Body of pancreas (tissue), 4 donors: ENCODE measurements around the gene NAMPT.

Experiments used
- POLR2A ChIP-seq, 3 donors: fragments of 450-650 bp; IDR thresholded peaks; one replicate each; pipeline ENCODE4 v1.6.1; 2016; ENCODE audit warnings: antibody characterized with exemption in 3 of 3, mild to moderate bottlenecking in 2 of 3
- TF ChIP-seq, protein P1 (sequence below), 7 experiments: fragments of 450-650 bp in 4 of 7; fragments of 200-600 bp in 3 of 7; sonication (generic) in 3 of 7; IDR thresholded peaks; one replicate each; pipeline ENCODE4 v1.5.1; 2016 to 2019; ENCODE audit warnings: antibody characterized with exemption in 7 of 7

GRCh38 chr7:106199024-106199423 is 85.8 kb downstream of the NAMPT start:
- TF ChIP-seq, protein P1, sequence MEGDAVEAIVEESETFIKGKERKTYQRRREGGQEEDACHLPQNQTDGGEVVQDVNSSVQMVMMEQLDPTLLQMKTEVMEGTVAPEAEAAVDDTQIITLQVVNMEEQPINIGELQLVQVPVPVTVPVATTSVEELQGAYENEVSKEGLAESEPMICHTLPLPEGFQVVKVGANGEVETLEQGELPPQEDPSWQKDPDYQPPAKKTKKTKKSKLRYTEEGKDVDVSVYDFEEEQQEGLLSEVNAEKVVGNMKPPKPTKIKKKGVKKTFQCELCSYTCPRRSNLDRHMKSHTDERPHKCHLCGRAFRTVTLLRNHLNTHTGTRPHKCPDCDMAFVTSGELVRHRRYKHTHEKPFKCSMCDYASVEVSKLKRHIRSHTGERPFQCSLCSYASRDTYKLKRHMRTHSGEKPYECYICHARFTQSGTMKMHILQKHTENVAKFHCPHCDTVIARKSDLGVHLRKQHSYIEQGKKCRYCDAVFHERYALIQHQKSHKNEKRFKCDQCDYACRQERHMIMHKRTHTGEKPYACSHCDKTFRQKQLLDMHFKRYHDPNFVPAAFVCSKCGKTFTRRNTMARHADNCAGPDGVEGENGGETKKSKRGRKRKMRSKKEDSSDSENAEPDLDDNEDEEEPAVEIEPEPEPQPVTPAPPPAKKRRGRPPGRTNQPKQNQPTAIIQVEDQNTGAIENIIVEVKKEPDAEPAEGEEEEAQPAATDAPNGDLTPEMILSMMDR (IDR thresholded peaks at IDR 0.05) = no peak
- no peak for TF ChIP-seq POLR2A (IDR thresholded peaks at IDR 0.05)
